ENCODE data around the gene PRXL2B.

The PRXL2B gene

DNA sequence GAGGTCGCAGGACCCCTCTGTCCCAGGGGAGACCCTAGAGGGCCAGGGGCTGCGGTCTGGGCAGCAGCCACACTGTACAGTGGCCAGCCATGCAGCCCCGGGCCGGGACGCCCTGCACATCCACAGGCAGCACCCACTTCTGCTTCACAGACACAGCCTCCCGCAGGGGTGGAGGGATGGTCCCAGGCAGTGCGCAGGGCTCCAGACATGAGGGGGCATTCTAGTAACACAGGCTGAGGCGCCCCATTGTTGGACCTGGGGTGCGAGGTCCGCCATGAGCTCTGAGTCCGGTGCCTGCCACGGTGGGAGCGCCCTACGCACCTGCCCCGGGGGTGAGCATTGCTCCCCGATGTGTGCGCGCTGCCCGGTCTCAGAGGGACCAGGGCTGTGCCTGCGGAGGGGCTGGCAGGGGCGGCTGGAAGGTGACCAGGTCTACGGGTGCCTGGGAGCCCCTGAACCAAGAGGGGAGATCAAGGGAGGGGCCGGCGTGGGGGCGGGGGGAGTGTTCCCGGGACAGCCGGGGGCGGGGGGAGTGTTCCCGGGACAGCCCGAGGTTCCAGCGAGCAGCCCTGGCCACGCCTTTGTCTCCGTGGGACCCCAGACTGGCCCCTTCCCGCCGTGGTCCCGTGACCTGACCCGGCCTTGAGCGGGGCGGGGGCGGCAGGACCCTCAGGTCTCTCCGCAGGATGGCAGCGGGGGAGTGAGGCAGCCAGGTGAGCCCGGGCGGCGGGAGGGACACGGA lies 41.8 kb downstream of the PRXL2B start:
- peaks cover 7% of the 10 kb centered on the region for H3K4me1 Mint-ChIP-seq (ENCODE audit: low read depth)
- H3K27ac Mint-ChIP-seq: no peak overlapping the region
- no peak overlapping the region for H3K4me3 Mint-ChIP-seq
- peaks cover 75% of the 10 kb centered on the region for H3K27me3 Mint-ChIP-seq
- intact Hi-C loops (cut with micrococcal nuclease): no loop called here
- H3K36me3 Mint-ChIP-seq (ENCODE audit: low read depth): no peaks in the 10 kb centered on the region
- H3K9me3 Mint-ChIP-seq: peaks cover 10% of the 10 kb centered on the region

DNA sequence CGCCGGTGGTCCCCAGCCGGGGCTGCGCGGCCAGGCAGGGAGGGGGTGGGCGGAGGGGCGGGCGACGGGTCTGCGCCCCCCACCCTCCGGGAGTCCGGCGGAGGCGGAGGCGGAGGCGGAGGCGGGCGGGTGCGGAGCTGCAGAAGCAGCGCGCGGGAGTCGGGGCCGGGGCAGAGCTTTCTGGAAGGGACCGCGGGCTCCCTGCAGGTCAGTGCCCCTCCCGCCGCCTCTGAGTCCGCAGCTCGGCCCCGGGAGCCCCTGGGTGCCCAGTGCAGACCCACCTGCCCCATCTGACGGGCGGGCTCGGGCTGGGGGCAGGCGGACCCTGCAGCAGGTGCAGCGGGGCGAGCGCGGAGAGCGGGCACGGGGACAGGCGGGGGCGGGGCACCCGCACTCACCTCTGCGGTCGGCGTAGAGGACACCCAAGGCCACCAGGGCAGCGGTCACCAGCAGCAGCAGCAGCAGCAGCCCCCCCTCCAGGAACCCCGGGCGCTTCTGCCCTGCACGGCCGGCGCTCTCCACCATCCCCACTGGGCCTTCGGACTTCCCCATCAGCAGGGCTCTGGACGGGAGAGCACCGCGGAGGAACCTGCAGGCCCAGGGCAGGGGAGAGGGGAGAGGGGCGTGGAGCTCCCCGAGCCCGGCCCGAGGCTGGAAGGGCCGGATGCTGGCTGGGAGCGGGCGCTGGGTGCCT lies 42.5 kb downstream of the PRXL2B start:
- no peaks in the 10 kb centered on the region for H3K36me3 Mint-ChIP-seq (ENCODE audit: low read depth)
- intact Hi-C loops (cut with micrococcal nuclease): no loop called here
- peaks cover 7% of the 10 kb centered on the region for H3K4me1 Mint-ChIP-seq (ENCODE audit: low read depth)
- H3K9me3 Mint-ChIP-seq: peaks cover 10% of the 10 kb centered on the region
- no peak overlapping the region for H3K4me3 Mint-ChIP-seq
- no peak overlapping the region for H3K27ac Mint-ChIP-seq
- peaks cover 74% of the 10 kb centered on the region for H3K27me3 Mint-ChIP-seq

- Mint-ChIP-seq H3K36me3 (ENCODE audit: low read depth) (no peaks in the 10 kb centered on the region), H3K9me3 (peaks cover 10% of the 10 kb centered on the region), H3K4me1 (ENCODE audit: low read depth) (peaks cover 7% of the 10 kb centered on the region), H3K27me3 (peaks cover 73% of the 10 kb centered on the region), H3K4me3 (no peak overlapping the region), H3K27ac (no peak overlapping the region)
- intact Hi-C loops (cut with micrococcal nuclease): no loop called here
Observed at GRCh38 chr1:2629627-2630497, 43.3 kb downstream of the PRXL2B start.

DNA sequence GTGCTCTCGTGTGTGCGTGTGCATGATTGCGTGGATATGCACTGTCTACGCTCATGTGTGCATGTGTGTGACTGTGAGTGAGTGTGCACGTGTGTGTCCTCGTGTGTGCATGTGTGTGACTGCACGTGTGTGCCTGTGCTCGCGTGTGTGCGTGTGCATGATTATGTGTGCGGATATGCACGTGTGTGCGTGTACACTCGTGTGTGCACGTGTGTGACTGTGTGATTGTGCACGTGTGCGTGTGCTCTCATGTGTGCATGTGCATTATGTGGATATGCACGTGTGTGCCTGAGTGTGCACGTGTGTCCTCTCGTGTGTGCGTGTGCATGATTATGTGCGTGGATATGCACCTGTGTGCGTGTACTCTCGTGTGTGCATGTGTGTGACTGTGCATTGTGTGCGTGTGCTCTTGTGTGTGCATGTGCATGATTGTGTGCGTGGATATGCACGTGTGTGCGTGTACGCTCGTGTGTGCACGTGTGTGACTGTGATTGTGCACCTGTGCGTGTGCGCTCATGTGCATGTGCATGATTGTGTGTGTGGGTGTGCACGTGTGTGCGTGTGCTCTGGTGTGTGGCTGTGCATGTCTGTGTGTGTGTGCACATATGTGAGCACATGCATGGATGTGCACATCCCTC lies 44.0 kb downstream of the PRXL2B start:
- Mint-ChIP-seq H3K4me1 (ENCODE audit: low read depth) (peaks cover 7% of the 10 kb centered on the region), H3K36me3 (ENCODE audit: low read depth) (no peaks in the 10 kb centered on the region), H3K4me3 (no peak overlapping the region), H3K9me3 (peaks cover 10% of the 10 kb centered on the region), H3K27ac (no peak overlapping the region), H3K27me3 (peaks cover 67% of the 10 kb centered on the region)
- intact Hi-C loops (cut with micrococcal nuclease): no loop called here

DNA sequence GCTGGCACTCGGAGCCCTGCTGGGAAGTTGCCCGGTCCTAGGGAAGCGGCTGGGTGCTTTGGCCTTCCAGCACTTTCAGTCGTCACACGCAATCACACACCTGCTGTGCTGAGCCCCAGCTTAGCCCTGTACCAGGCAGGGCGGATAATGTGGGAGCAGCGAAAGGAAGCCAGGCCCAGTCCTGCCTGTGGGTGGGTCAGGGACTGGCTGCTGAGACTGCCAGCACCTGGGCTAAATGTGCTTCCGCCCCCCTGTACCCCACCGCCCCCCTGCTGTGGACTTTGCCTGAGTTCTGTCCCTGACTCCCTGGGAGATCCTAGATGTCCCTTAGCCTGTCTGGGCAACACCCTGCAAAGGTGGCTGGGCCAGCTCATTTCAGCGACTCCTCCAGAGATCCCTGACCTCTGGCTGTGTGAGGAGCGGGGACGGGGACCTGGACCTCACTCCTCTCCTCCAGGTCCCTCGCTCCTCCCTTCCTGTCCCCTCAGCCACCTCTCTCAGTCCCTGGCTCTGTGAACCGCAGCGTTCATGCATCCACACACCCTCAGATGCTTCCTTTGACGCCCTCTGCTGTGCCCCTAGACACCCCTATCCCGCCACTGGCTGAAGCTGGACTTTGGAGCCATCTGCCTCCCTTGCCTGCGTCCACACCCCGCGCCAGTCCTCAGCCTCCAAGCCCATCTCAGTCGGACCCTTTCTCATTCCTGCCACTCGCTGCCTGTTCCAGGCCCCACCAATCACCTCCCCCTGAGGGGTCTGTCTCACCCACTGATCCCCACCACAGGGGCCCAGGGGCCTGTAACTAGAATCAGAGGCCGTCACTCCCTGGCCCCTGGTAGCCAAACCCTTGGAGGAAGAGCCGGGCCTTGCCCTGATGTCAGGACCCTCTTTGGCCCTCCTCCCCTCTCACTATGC lies 44.8 kb downstream of the PRXL2B start:
- Mint-ChIP-seq H3K9me3 (peaks cover 13% of the 10 kb centered on the region), H3K4me1 (ENCODE audit: low read depth) (peaks cover 7% of the 10 kb centered on the region), H3K36me3 (ENCODE audit: low read depth) (no peaks in the 10 kb centered on the region), H3K27me3 (peaks cover 65% of the 10 kb centered on the region), H3K27ac (no peak overlapping the region), H3K4me3 (no peak overlapping the region)
- intact Hi-C loops (cut with micrococcal nuclease): no loop called here

GRCh38 chr1:2632051-2632430 lies 45.5 kb downstream of the PRXL2B start:
- no peak overlapping the region for H3K27ac Mint-ChIP-seq
- peaks cover 7% of the 10 kb centered on the region for H3K4me1 Mint-ChIP-seq (ENCODE audit: low read depth)
- H3K9me3 Mint-ChIP-seq: peaks cover 19% of the 10 kb centered on the region
- no peaks in the 10 kb centered on the region for H3K36me3 Mint-ChIP-seq (ENCODE audit: low read depth)
- H3K4me3 Mint-ChIP-seq: no peak overlapping the region
- peaks cover 67% of the 10 kb centered on the region for H3K27me3 Mint-ChIP-seq
- intact Hi-C loops (cut with micrococcal nuclease): no loop called here

DNA sequence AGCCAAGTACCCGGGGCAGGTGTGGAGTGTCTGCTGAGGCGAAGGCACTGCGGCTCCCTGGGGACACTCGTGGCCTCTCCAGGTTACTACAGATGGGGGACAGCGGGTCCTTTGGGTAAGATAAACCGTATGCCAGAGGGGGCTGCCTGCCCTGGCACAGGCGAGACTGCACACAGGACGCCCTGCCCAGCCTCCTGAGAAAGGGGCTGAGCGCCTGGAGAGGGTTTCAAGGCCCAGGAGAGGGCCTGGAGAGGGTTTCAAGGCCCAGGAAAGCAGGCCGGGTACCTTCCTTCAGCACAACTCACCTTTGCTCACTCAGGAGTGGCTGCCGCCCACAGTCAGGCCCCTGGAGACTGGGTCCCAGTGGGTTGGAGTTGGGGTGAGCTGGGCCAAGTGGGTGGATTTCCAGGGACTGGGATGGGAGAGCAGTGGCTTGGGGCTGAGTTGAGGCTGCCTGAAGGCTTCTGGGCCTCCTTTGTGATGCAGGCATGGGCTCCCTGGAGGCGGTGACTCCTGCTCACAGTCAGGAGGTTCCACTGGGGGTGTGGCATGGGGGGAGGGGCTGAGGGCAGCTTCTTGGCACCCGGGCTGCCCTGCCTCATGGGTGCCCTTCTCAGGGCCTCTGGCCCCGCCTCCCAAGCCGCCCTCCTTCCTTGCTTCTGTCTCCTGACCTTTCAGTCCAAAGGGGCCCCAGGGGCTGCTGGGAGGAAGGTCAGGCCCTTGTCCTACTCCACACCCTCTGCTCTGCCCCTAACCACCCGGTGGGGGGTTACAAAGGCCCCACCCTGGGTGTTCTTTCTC lies 46.2 kb downstream of the PRXL2B start, which contains the start of gene MMEL1:
Gene MMEL1, minus strand, starts transcription at position 456 of the 801 bp plus-strand sequence. CDS start 3,532 bp downstream, outside the sequence.
- Mint-ChIP-seq H3K27me3 (peaks cover 69% of the 10 kb centered on the region), H3K4me1 (ENCODE audit: low read depth) (peaks cover 7% of the 10 kb centered on the region), H3K4me3 (no peak within 1 kb of the TSS), H3K9me3 (peaks cover 24% of the 10 kb centered on the region), H3K36me3 (ENCODE audit: low read depth) (no peaks in the 10 kb centered on the region), H3K27ac (no peak within 1 kb of the TSS)
- intact Hi-C loops (cut with micrococcal nuclease): no loop called here

- H3K27me3 Mint-ChIP-seq: peaks cover 67% of the 10 kb centered on the region
- intact Hi-C loops (cut with micrococcal nuclease): no loop called here
- no peak overlapping the region for H3K4me3 Mint-ChIP-seq
- H3K9me3 Mint-ChIP-seq: peaks cover 24% of the 10 kb centered on the region
- no peak overlapping the region for H3K27ac Mint-ChIP-seq
- H3K36me3 Mint-ChIP-seq (ENCODE audit: low read depth): no peaks in the 10 kb centered on the region
- H3K4me1 Mint-ChIP-seq (ENCODE audit: low read depth): peaks cover 7% of the 10 kb centered on the region
Observed at GRCh38 chr1:2633366-2633935, 46.9 kb downstream of the PRXL2B start.

DNA sequence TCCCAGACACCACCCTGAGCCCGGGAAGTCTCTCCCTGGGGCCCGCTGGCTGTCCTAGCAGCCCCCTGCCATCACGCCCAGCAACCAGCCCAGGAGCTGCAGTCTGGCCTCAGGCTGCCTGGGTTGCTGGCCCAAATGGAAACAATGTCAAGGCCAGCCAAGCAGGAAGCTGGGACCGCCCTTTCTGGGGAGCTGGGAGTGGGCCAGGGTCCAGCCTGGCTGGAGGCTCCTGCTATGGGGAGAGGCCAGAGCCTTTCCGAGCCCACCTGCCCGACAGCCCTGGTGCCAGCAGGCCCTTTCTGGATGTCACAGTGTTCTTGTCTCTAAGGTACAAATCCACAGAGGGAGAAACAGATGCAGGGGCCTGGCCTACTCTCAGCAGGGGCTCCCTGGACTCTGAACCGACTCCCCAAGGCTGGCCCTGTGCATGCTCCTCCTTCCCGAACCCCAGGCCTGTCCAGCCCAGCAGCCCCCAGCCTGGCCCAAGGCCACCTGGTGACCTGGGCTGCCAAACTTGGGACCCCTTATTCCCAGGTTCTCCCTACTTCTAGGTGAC lies 47.4 kb downstream of the PRXL2B start:
- peaks cover 71% of the 10 kb centered on the region for H3K27me3 Mint-ChIP-seq
- intact Hi-C loops (cut with micrococcal nuclease): no loop called here
- H3K27ac Mint-ChIP-seq: no peak overlapping the region

DNA sequence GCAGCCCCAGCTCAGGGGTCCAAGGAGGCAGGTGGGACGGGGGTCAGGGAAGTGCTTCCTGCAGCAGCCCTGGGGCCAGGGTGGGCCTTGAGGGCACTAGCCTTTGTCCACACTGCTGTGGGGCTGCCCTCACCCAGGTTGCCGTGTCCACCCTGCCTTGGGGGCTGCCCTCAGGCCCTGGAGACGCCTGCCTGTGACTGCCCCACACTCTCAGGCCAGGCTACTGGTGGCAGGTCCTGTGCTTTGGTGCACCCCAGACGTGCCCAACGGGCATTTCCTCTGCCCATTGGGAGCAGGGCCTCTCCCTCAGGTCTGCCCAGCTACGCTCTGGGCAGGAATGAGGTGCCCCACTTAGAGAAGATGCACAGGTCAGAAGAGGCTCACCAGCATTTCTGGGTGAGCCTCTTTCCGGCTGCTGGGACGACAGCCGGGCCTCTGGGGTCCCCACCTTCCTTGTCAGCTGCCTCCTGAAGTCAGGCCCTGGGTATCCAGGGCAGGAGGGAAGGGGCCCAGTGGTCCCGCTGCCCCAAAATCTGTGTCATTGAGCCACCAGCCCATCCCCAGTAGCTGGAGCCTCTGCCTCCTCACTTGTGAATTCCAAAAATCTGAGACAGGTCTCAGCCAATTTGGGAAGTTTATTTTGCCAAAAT lies 48.9 kb downstream of the PRXL2B start:
- peaks cover 19% of the 10 kb centered on the region for H3K9me3 Mint-ChIP-seq
- no peak overlapping the region for H3K4me3 Mint-ChIP-seq
- no peak overlapping the region for H3K27ac Mint-ChIP-seq
- peaks cover 7% of the 10 kb centered on the region for H3K4me1 Mint-ChIP-seq (ENCODE audit: low read depth)
- no peaks in the 10 kb centered on the region for H3K36me3 Mint-ChIP-seq (ENCODE audit: low read depth)
- intact Hi-C loops (cut with micrococcal nuclease): no loop called here
- peaks cover 61% of the 10 kb centered on the region for H3K27me3 Mint-ChIP-seq

More for the DNA sequence above, 47.4 kb downstream of the PRXL2B start:
- Mint-ChIP-seq H3K36me3 (ENCODE audit: low read depth) (no peaks in the 10 kb centered on the region), H3K4me1 (ENCODE audit: low read depth) (peaks cover 7% of the 10 kb centered on the region), H3K4me3 (no peak overlapping the region), H3K9me3 (peaks cover 24% of the 10 kb centered on the region)

DNA sequence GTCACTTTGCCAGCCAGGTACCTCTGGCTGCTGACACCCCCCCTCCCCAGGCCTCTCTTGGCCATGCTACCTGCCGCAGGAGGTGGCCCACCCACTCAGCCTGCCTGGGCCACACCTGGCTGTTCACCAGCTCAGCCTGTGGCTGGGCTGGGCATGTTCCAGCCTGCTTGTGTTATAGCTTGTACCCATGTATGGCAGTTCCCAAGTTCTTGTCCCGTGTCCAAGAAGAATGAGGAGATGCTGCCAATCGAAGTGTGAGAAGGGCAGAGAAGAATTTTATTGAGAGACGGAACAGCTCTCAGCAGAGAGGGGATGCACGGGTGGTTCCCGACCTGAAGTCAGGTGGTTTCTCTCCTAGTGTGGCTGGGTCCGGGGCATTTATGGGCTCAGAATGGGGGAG lies 50.2 kb downstream of the PRXL2B start:
- Mint-ChIP-seq H3K36me3 (ENCODE audit: low read depth) (no peaks in the 10 kb centered on the region), H3K4me3 (no peak overlapping the region), H3K27ac (no peak overlapping the region), H3K27me3 (peaks cover 49% of the 10 kb centered on the region), H3K4me1 (ENCODE audit: low read depth) (peaks cover 10% of the 10 kb centered on the region), H3K9me3 (peaks cover 15% of the 10 kb centered on the region)
- intact Hi-C loops (cut with micrococcal nuclease): no loop called here
